Measurements from ENCODE around the gene TBC1D8.

TBC1D8 gene

DNA sequence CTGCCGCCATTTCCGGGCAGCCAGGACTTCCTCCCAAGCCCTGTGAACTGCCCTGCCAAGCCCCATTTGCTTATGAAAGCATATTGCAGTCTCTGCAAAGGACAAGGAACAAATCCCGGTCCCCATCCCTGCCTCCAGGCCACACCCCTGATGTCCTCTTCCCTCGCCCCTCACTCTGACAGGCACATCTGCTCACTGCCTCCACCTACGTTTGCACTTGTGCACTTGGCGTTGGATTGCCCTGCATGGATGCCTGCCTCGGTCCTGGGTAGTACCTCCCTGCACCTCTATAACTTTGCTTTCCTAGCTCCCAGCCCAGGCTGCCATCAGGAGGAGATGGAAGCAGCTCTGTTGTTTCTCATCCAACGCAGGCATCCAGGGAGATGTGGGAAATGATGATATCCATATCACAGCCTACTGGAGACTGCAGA is 168.7 kb downstream of the TBC1D8 start:
- Histone ChIP-seq H3K27me3 (ENCODE audit: control insufficient read depth in 3 of 3, insufficient read depth in 3 of 3, low read depth in 1 of 3, low read length in 3 of 3) (peaks cover 0 to under 1% (median 0%) of the 10 kb centered on the region in 3 experiments), H2BK5ac (ENCODE audit: low read length) (no peak overlapping the region), H2BK12ac (ENCODE audit: low read length) (peak overlapping the region; percentile 51), H4K91ac (ENCODE audit: low read depth, low read length, poor library complexity) (no peak overlapping the region), H3K36me3 (replicated peaks in 1 of 2; ENCODE audit: control insufficient read depth in 2 of 2, insufficient read depth in 2 of 2, low read length in 2 of 2) (no peaks in the 10 kb centered on the region), H2BK15ac (ENCODE audit: low read length) (peak overlapping the region; percentile 0), H3K9ac (ENCODE audit: low read depth, low read length, poor library complexity) (no peak overlapping the region), H3K23ac (ENCODE audit: low read depth, low read length, poor library complexity) (peak overlapping the region; percentile 11), H2AFZ (ENCODE audit: low read length) (peak overlapping the region; percentile 92), H2BK120ac (ENCODE audit: low read depth, low read length) (no peak overlapping the region), H3K4me3 (ENCODE audit: low read length in 2 of 2) (no peak overlapping the region), H2AK5ac (ENCODE audit: low read depth, low read length) (peak overlapping the region; percentile 6), H4K8ac (ENCODE audit: low read depth, low read length) (no peak overlapping the region), H3K4ac (ENCODE audit: low read length) (no peak overlapping the region), H3K14ac (ENCODE audit: low read length) (no peak overlapping the region), H3K4me1 (ENCODE audit: control insufficient read depth in 2 of 2, insufficient read depth in 1 of 2, low read depth in 1 of 2, low read length in 2 of 2) (peaks cover 12 to 24% of the 10 kb centered on the region in 2 donors), H3K18ac (ENCODE audit: low read length) (peak overlapping the region; percentile 20), H3K27ac (replicated peaks; ENCODE audit: low read length) (no peak overlapping the region), H3K79me1 (ENCODE audit: low read depth, low read length) (no peaks in the 10 kb centered on the region), H3K4me2 (ENCODE audit: insufficient read depth, low read length, poor library complexity, severe bottlenecking) (no peak overlapping the region), H3K9me3 (replicated peaks in 1 of 2; ENCODE audit: control insufficient read depth in 2 of 2, insufficient read depth in 1 of 2, low read depth in 1 of 2, low read length in 2 of 2) (no peaks in the 10 kb centered on the region)
- no peak for DNase-seq (ENCODE audit: low spot score)
- no CpG with 5 or more reads among the region's 8 CpGs for WGBS, 2 donors (ENCODE audit: extremely low coverage in 2 of 2, insufficient read length in 2 of 2, insufficient replicate concordance in 1 of 2)

DNA sequence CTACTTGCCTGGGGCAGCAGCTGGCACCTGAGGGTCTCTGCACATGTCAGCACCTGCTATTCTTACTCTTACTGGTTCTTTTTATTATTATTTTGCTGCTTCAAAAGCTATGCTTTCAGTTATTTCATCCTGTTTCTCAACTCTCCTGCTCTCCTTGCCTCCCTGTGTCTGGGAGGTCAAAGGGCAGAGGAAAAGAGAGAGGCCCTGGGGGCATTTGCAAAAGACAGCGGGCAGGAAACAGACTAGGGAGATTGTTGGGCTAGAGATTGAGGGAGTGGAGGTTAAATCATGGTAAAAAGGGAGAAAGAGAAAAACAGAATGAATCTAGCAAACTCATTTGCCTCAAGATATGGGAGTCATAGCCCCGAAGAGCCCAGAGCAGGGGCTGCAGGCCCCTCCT is 170.2 kb downstream of the TBC1D8 start:
- no peaks in the 10 kb centered on the region for H3K9me3 ChIP-seq (replicated peaks in 1 of 2; ENCODE audit: control insufficient read depth in 2 of 2, insufficient read depth in 1 of 2, low read depth in 1 of 2, low read length in 2 of 2)
- no peak overlapping the region for H3K14ac ChIP-seq (ENCODE audit: low read length)
- no peak overlapping the region for H3K23ac ChIP-seq (ENCODE audit: low read depth, low read length, poor library complexity)
- H4K91ac ChIP-seq (ENCODE audit: low read depth, low read length, poor library complexity), result no peak overlapping the region
- WGBS, 2 donors (ENCODE audit: extremely low coverage in 2 of 2, insufficient read length in 2 of 2, insufficient replicate concordance in 1 of 2), result no CpG with 5 or more reads among the region's 2 CpGs
- DNase-seq (ENCODE audit: low spot score), result no peak
- H2BK120ac ChIP-seq (ENCODE audit: low read depth, low read length), result no peak overlapping the region
- H2BK12ac ChIP-seq (ENCODE audit: low read length), result no peak overlapping the region
- H3K18ac ChIP-seq (ENCODE audit: low read length), result peak overlapping the region; percentile 67
- H3K4me1 ChIP-seq (ENCODE audit: control insufficient read depth in 2 of 2, insufficient read depth in 1 of 2, low read depth in 1 of 2, low read length in 2 of 2), result peaks cover 21 to 27% of the 10 kb centered on the region in 2 donors
- no peaks in the 10 kb centered on the region for H3K36me3 ChIP-seq (replicated peaks in 1 of 2; ENCODE audit: control insufficient read depth in 2 of 2, insufficient read depth in 2 of 2, low read length in 2 of 2)
- H3K4me2 ChIP-seq (ENCODE audit: insufficient read depth, low read length, poor library complexity, severe bottlenecking), result no peak overlapping the region
- H2AFZ ChIP-seq (ENCODE audit: low read length), result peak overlapping the region; percentile 92
- H4K8ac ChIP-seq (ENCODE audit: low read depth, low read length), result no peak overlapping the region
- no peak overlapping the region for H3K9ac ChIP-seq (ENCODE audit: low read depth, low read length, poor library complexity)
- peak overlapping the region; percentile 26 for H3K27ac ChIP-seq (replicated peaks; ENCODE audit: low read length)
- H2BK15ac ChIP-seq (ENCODE audit: low read length), result peak overlapping the region; percentile 59
- H3K79me1 ChIP-seq (ENCODE audit: low read depth, low read length), result no peaks in the 10 kb centered on the region
- H2AK5ac ChIP-seq (ENCODE audit: low read depth, low read length), result no peak overlapping the region
- H2BK5ac ChIP-seq (ENCODE audit: low read length), result no peak overlapping the region
- H3K4ac ChIP-seq (ENCODE audit: low read length), result no peak overlapping the region
- H3K4me3 ChIP-seq (ENCODE audit: low read length in 2 of 2), result no peak overlapping the region
- no peaks in the 10 kb centered on the region for H3K27me3 ChIP-seq (ENCODE audit: control insufficient read depth in 3 of 3, insufficient read depth in 3 of 3, low read depth in 1 of 3, low read length in 3 of 3)

DNA sequence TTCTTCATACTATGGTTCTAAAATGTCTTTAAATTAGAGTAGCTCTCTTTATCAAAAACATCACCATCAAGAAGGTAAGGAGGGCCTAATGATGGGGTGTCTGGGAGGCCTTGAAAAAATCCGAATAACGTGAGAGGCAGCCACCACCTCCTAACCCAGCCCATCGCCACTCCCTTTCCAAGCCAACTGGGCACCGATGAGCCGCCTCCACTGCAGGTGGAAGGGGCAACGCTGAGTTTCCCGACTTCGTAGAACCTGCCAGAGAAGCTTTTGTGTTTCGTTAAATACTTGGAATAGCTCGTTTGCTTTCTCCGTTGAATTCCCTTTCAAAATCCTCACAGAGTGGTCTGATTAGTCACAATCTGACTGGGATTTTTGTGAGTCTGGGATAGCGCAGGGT is 171.1 kb downstream of the TBC1D8 start:
- no peak overlapping the region for H2BK5ac ChIP-seq (ENCODE audit: low read length)
- H2BK120ac ChIP-seq (ENCODE audit: low read depth, low read length), result no peak overlapping the region
- H3K79me1 ChIP-seq (ENCODE audit: low read depth, low read length), result no peaks in the 10 kb centered on the region
- H3K27ac ChIP-seq (replicated peaks; ENCODE audit: low read length), result no peak overlapping the region
- H3K27me3 ChIP-seq (ENCODE audit: control insufficient read depth in 3 of 3, insufficient read depth in 3 of 3, low read depth in 1 of 3, low read length in 3 of 3), result no peaks in the 10 kb centered on the region
- H3K4me3 ChIP-seq (ENCODE audit: low read length in 2 of 2), result no peak overlapping the region
- H3K23ac ChIP-seq (ENCODE audit: low read depth, low read length, poor library complexity), result no peak overlapping the region
- no peaks in the 10 kb centered on the region for H3K9me3 ChIP-seq (replicated peaks in 1 of 2; ENCODE audit: control insufficient read depth in 2 of 2, insufficient read depth in 1 of 2, low read depth in 1 of 2, low read length in 2 of 2)
- no peak overlapping the region for H2BK12ac ChIP-seq (ENCODE audit: low read length)
- H2AFZ ChIP-seq (ENCODE audit: low read length), result no peak overlapping the region
- no peak overlapping the region for H3K18ac ChIP-seq (ENCODE audit: low read length)
- H4K8ac ChIP-seq (ENCODE audit: low read depth, low read length), result no peak overlapping the region
- H2BK15ac ChIP-seq (ENCODE audit: low read length), result no peak overlapping the region
- no peaks in the 10 kb centered on the region for H3K36me3 ChIP-seq (replicated peaks in 1 of 2; ENCODE audit: control insufficient read depth in 2 of 2, insufficient read depth in 2 of 2, low read length in 2 of 2)
- H3K4me1 ChIP-seq (ENCODE audit: control insufficient read depth in 2 of 2, insufficient read depth in 1 of 2, low read depth in 1 of 2, low read length in 2 of 2), result peaks cover 21 to 27% of the 10 kb centered on the region in 2 donors
- H3K4me2 ChIP-seq (ENCODE audit: insufficient read depth, low read length, poor library complexity, severe bottlenecking), result no peak overlapping the region
- no peak overlapping the region for H3K14ac ChIP-seq (ENCODE audit: low read length)
- no peak for DNase-seq (ENCODE audit: low spot score)
- H2AK5ac ChIP-seq (ENCODE audit: low read depth, low read length), result no peak overlapping the region
- no CpG with 5 or more reads among the region's 12 CpGs for WGBS, 2 donors (ENCODE audit: extremely low coverage in 2 of 2, insufficient read length in 2 of 2, insufficient replicate concordance in 1 of 2)
- no peak overlapping the region for H3K4ac ChIP-seq (ENCODE audit: low read length)
- H4K91ac ChIP-seq (ENCODE audit: low read depth, low read length, poor library complexity), result no peak overlapping the region
- H3K9ac ChIP-seq (ENCODE audit: low read depth, low read length, poor library complexity), result no peak overlapping the region

- Histone ChIP-seq H3K9ac (ENCODE audit: low read depth, low read length, poor library complexity) (no peak overlapping the region), H3K79me1 (ENCODE audit: low read depth, low read length) (no peaks in the 10 kb centered on the region), H3K9me3 (replicated peaks in 1 of 2; ENCODE audit: control insufficient read depth in 2 of 2, insufficient read depth in 1 of 2, low read depth in 1 of 2, low read length in 2 of 2) (no peaks in the 10 kb centered on the region), H3K14ac (ENCODE audit: low read length) (no peak overlapping the region), H3K23ac (ENCODE audit: low read depth, low read length, poor library complexity) (no peak overlapping the region), H3K36me3 (replicated peaks in 1 of 2; ENCODE audit: control insufficient read depth in 2 of 2, insufficient read depth in 2 of 2, low read length in 2 of 2) (no peaks in the 10 kb centered on the region), H2BK12ac (ENCODE audit: low read length) (no peak overlapping the region), H2AK5ac (ENCODE audit: low read depth, low read length) (peak overlapping the region; percentile 19), H3K4me3 (ENCODE audit: low read length in 2 of 2) (no peak overlapping the region), H3K18ac (ENCODE audit: low read length) (peak overlapping the region; percentile 2), H3K4me2 (ENCODE audit: insufficient read depth, low read length, poor library complexity, severe bottlenecking) (no peak overlapping the region), H3K4ac (ENCODE audit: low read length) (no peak overlapping the region), H4K8ac (ENCODE audit: low read depth, low read length) (no peak overlapping the region), H3K27ac (replicated peaks; ENCODE audit: low read length) (no peak overlapping the region), H2AFZ (ENCODE audit: low read length) (peak overlapping the region; percentile 24), H3K4me1 (ENCODE audit: control insufficient read depth in 2 of 2, insufficient read depth in 1 of 2, low read depth in 1 of 2, low read length in 2 of 2) (peaks cover 21 to 27% of the 10 kb centered on the region in 2 donors), H2BK15ac (ENCODE audit: low read length) (no peak overlapping the region), H3K27me3 (ENCODE audit: control insufficient read depth in 3 of 3, insufficient read depth in 3 of 3, low read depth in 1 of 3, low read length in 3 of 3) (no peaks in the 10 kb centered on the region), H4K91ac (ENCODE audit: low read depth, low read length, poor library complexity) (no peak overlapping the region), H2BK120ac (ENCODE audit: low read depth, low read length) (no peak overlapping the region), H2BK5ac (ENCODE audit: low read length) (no peak overlapping the region)
- WGBS, 2 donors (ENCODE audit: extremely low coverage in 2 of 2, insufficient read length in 2 of 2, insufficient replicate concordance in 1 of 2), result no CpG with 5 or more reads among the region's 16 CpGs
- no peak for DNase-seq (ENCODE audit: low spot score)
Observed at GRCh38 chr2:100978582-100979191, 172.5 kb downstream of the TBC1D8 start.

Data from neuronal stem cell (in vitro differentiated cells).